Bronchial epithelial cell (primary cell): ENCODE results near the gene FKBP15. TPM values are rescaled to one million over a fixed set of nuclear protein-coding genes. Genes with fewer than 3 reads are reported as not detected.

Experiments
- DNase-seq: peaks from one replicate; pipeline ENCODE4 v3.0.0-alpha.2; 2010; ENCODE audit warnings: low read depth
- FAIRE-seq: peaks from 2 replicates; lab custom pipeline; 2011; peaks lifted over from hg19 to GRCh38; lab: Jason Lieb, UNC
- H3K27me3 ChIP-seq: 2 replicates; pipeline ENCODE4 v1.5.1; 2011; ENCODE audit warnings: low read length; ENCODE audit not compliant: control insufficient read depth, insufficient read depth
- H3K36me3 ChIP-seq: 2 replicates; pipeline ENCODE4 v1.5.1; 2011; ENCODE audit warnings: low read length; ENCODE audit not compliant: control insufficient read depth, insufficient read depth
- H3K4me3 ChIP-seq: 2 replicates; pipeline ENCODE4 v1.5.1; 2011; ENCODE audit warnings: mild to moderate bottlenecking, low read depth, low read length, control low read depth
- CTCF ChIP-seq: IDR thresholded peaks from 2 replicates; pipeline ENCODE4 v1.5.1; 2011; ENCODE audit warnings: mild to moderate bottlenecking, moderate library complexity, low read length, control low read depth, inconsistent platforms; ENCODE audit not compliant: insufficient read depth, severe bottlenecking
- total RNA-seq: library from RNA; depleted of rRNA; stranded (reverse); fragments of >200 nt; gene quantifications from 2 replicates; pipeline ENCODE4 v1.2.1, GENCODE V29; 2014

FKBP15 gene
- total RNA-seq, 1 donor from 2014 or later, result 11.1 TPM

GRCh38 chr9:113185271-113185670, 35.8 kb downstream of the FKBP15 start:
- TF ChIP-seq CTCF, result no peak
- no peak for FAIRE-seq
- DNase-seq, result no peak
- Histone ChIP-seq H3K4me3 (no peak overlapping the region), H3K36me3 (peaks cover 14% of the 10 kb centered on the region), H3K27me3 (no peaks in the 10 kb centered on the region)

- H3K36me3 ChIP-seq, result peaks cover 16% of the 10 kb centered on the region
- H3K27me3 ChIP-seq, result no peaks in the 10 kb centered on the region
- DNase-seq, result peak; percentile 94
- no peak for FAIRE-seq
- H3K4me3 ChIP-seq, result no peak overlapping the region
- TF ChIP-seq CTCF, result no peak
Measured at GRCh38 chr9:113184539-113184938, 36.5 kb downstream of the FKBP15 start.

DNA sequence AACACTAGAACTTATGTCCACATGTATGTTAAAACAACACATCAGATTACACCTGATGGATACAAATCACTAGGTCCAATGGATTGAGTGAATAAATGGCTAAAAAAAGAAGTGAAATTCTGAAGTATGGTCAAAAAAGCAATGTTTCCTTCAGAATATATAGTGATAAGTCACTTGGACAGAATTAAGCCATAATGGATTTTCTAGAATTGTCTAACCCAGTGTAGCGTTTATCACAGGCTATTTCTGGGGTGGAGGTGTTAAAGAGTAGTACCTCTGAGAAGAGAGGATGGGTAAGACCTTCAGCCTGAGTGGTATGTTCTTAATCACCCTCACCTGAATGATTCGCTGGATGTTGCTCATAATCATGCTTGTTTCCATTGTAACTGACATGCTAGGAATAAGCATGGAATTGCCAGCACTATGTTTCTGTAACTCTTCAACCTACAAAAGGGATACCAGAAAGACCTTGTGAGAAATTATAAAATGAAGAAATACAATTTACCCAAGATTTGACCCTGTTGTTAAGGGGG, 37.1 kb downstream of the FKBP15 start:
- no peak overlapping the region for H3K4me3 ChIP-seq
- H3K27me3 ChIP-seq, result no peaks in the 10 kb centered on the region
- H3K36me3 ChIP-seq, result peaks cover 16% of the 10 kb centered on the region
- FAIRE-seq, result no peak
- peak; percentile 60 for DNase-seq
- TF ChIP-seq CTCF, result no peak

GRCh38 chr9:113181165-113181564, 39.9 kb downstream of the FKBP15 start:
- no peak for TF ChIP-seq CTCF
- H3K36me3 ChIP-seq, result peaks cover 27% of the 10 kb centered on the region
- no peak for FAIRE-seq

DNA sequence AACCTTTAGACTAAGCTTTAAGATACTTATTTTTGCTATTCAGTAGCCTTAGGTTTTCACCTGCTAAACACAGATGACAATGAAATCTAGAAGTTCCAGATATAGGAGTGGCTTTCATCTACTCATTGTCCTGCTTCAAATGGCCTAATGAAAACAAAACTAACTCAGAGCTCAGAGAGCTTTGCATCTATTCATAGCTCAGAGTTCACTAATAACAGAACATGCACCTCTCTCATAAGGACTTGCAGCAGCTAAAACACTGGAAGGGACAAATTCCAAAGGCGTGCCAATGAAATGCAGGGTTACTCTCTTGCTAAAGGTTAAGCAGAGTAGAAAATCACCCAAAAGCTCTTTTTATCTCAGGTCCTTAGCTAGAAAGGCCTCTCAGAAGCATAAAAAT, 41.2 kb downstream of the FKBP15 start:
- FAIRE-seq (no peak), DNase-seq (no peak)
- H3K4me3 ChIP-seq, result no peak overlapping the region
- no peaks in the 10 kb centered on the region for H3K27me3 ChIP-seq
- no peak for TF ChIP-seq CTCF
- H3K36me3 ChIP-seq, result peaks cover 25% of the 10 kb centered on the region

More at GRCh38 chr9:113181165-113181564, 39.9 kb downstream of the FKBP15 start:
- Histone ChIP-seq H3K4me3 (no peak overlapping the region), H3K27me3 (no peaks in the 10 kb centered on the region)
- no peak for DNase-seq

- TF ChIP-seq CTCF, result no peak
- FAIRE-seq (no peak), DNase-seq (no peak)
- Histone ChIP-seq H3K36me3 (peaks cover 25% of the 10 kb centered on the region), H3K4me3 (no peak overlapping the region), H3K27me3 (no peaks in the 10 kb centered on the region)
Measured at GRCh38 chr9:113178087-113178486, 43.0 kb downstream of the FKBP15 start.
